Progenitor cell of endocrine pancreas (in vitro differentiated cells): ENCODE data around the gene UAP1. TPM values are rescaled to one million over a fixed set of nuclear protein-coding genes. Genes with fewer than 3 reads are reported as not detected.
A peak's percentile ranks its signal among the peaks of the same experiment; 100 is the strongest.

Experiments
- DNase-seq: peaks from one replicate; pipeline ENCODE4 v3.0.0; 2021; ENCODE audit warnings: low spot score; ENCODE audit not compliant: unreplicated experiment
- H3K27ac Mint-ChIP-seq: 2 replicates; pipeline ENCODE4 v1.8.0; 2021; ENCODE audit warnings: mild to moderate bottlenecking, moderate library complexity, mixed read lengths
- H3K27me3 Mint-ChIP-seq: 2 replicates; pipeline ENCODE4 v1.8.0; 2021; ENCODE audit warnings: mixed read lengths
- H3K36me3 Mint-ChIP-seq: 2 replicates; pipeline ENCODE4 v1.8.0; 2022; ENCODE audit warnings: mixed read lengths; ENCODE audit not compliant: insufficient read depth
- H3K4me1 Mint-ChIP-seq: 2 replicates; pipeline ENCODE4 v1.8.0; 2021; ENCODE audit warnings: low read depth, mixed read lengths
- H3K4me3 Mint-ChIP-seq: 2 replicates; pipeline ENCODE4 v1.8.0; 2021; ENCODE audit warnings: low read depth, mild to moderate bottlenecking, moderate library complexity, mixed read lengths
- H3K9me3 Mint-ChIP-seq: 2 replicates; pipeline ENCODE4 v1.8.0; 2021; ENCODE audit warnings: low read depth, mixed read lengths
- total RNA-seq: library from RNA; stranded (reverse); gene quantifications from 2 replicates; pipeline ENCODE4 v1.2.1, GENCODE V29; 2021
- TF ChIP-seq, protein P1 (sequence below): fragments of 200-600 bp; sonication (generic); IDR thresholded peaks from one replicate; pipeline ENCODE4 v1.5.0; 2021; ENCODE audit warnings: antibody characterized with exemption, mild to moderate bottlenecking; ENCODE audit not compliant: unreplicated experiment

UAP1 gene
- total RNA-seq, 1 donor from 2014 or later: 30.8 TPM

DNA sequence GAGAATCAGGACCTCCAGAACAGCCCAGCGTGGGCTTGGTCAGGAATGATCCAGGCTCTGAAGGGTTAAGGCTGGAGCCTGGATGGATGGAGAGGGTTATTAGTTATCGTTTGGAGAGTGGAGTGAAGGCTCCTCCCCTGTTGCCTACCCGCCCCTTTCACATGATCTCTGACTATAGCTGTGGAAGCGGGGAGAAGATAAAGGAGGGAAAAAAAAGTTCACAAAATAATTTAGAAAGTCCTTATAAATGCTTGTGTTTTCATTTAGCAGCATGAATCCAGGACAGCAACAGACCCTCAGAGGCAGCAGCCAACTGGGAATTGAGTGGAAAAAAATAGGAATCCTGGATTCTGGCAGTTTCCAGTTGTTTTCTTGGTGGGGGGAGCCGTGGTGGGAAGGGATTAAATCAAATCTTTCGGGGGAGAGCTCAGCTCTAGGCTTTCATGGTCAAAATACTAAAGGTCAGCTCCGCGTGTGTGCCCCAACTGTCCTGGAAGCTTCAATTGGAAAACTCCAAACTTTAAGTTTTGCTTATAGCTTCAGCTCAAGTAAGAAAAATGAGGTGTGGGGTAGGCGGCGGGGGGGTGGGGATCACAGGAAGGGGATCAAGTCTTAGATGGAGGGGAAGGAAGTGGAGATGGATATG, 70.1 kb downstream of the UAP1 start:
- TF ChIP-seq, protein P1, sequence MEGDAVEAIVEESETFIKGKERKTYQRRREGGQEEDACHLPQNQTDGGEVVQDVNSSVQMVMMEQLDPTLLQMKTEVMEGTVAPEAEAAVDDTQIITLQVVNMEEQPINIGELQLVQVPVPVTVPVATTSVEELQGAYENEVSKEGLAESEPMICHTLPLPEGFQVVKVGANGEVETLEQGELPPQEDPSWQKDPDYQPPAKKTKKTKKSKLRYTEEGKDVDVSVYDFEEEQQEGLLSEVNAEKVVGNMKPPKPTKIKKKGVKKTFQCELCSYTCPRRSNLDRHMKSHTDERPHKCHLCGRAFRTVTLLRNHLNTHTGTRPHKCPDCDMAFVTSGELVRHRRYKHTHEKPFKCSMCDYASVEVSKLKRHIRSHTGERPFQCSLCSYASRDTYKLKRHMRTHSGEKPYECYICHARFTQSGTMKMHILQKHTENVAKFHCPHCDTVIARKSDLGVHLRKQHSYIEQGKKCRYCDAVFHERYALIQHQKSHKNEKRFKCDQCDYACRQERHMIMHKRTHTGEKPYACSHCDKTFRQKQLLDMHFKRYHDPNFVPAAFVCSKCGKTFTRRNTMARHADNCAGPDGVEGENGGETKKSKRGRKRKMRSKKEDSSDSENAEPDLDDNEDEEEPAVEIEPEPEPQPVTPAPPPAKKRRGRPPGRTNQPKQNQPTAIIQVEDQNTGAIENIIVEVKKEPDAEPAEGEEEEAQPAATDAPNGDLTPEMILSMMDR: no peak
- H3K4me3 Mint-ChIP-seq: peak overlapping the region; percentile 9
- no peaks in the 10 kb centered on the region for H3K27me3 Mint-ChIP-seq
- DNase-seq: no peak
- no peaks in the 10 kb centered on the region for H3K9me3 Mint-ChIP-seq
- H3K27ac Mint-ChIP-seq: peak overlapping the region; percentile 60
- H3K36me3 Mint-ChIP-seq: no peaks in the 10 kb centered on the region
- peaks cover 20% of the 10 kb centered on the region for H3K4me1 Mint-ChIP-seq

DNA sequence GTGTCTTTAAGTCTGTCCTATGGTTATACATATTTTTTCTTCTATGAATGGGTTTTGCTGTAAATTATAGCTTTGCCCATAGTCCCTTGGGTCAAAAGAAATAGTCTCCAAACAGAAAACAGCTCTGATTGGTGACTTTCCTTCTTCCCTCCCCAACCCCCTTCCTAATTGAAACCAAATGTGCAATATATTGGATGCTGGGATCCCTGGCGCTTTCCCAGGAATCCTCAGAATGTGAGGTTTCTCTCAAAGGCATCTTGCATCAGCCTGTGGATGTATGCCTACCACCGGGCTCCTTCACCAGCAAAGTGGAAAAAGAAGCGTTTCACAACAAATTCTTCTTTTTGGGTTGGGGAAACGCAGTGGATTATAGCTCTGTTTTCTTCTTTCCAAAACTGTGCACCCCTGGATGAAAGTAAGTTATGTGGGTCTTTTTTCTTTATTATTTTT, 70.7 kb downstream of the UAP1 start, which contains the start of gene DDR2:
TSS of gene DDR2 (plus strand) at position 248 of the 450 bp plus-strand sequence. CDS start 86,600 bp downstream, outside the sequence.
- H3K4me1 Mint-ChIP-seq: peaks cover 20% of the 10 kb centered on the region
- no peaks in the 10 kb centered on the region for H3K9me3 Mint-ChIP-seq
- TF ChIP-seq, protein P1: no peak
- peak within 1 kb of the TSS; percentile 60 for H3K27ac Mint-ChIP-seq
- H3K27me3 Mint-ChIP-seq: no peaks in the 10 kb centered on the region
- DNase-seq: no peak
- no peaks in the 10 kb centered on the region for H3K36me3 Mint-ChIP-seq
- H3K4me3 Mint-ChIP-seq: peak within 1 kb of the TSS; percentile 9

DNA sequence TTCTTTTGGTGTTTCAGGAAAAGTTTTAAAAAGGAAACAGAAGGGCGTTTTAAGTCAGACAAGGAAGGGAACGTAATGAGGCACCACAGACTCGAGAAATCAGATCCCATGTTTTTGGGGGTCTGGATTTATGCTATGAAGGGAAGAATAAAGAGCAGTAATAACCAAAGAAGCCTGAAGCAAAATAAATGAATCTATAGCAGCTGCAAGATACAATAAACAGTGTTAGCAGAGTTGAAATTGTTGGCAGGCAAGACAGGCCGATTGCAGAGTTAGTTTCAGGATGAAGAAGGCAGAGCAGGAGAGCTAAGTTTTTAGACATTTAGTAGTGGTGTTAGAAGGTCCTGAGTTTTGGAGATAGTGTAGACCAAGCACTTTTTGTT, 71.2 kb downstream of the UAP1 start:
- DNase-seq: no peak
- H3K36me3 Mint-ChIP-seq: no peaks in the 10 kb centered on the region
- no peaks in the 10 kb centered on the region for H3K27me3 Mint-ChIP-seq
- H3K9me3 Mint-ChIP-seq: no peaks in the 10 kb centered on the region
- no peak overlapping the region for H3K27ac Mint-ChIP-seq
- H3K4me1 Mint-ChIP-seq: peaks cover 20% of the 10 kb centered on the region
- no peak overlapping the region for H3K4me3 Mint-ChIP-seq
- TF ChIP-seq, protein P1: no peak

DNA sequence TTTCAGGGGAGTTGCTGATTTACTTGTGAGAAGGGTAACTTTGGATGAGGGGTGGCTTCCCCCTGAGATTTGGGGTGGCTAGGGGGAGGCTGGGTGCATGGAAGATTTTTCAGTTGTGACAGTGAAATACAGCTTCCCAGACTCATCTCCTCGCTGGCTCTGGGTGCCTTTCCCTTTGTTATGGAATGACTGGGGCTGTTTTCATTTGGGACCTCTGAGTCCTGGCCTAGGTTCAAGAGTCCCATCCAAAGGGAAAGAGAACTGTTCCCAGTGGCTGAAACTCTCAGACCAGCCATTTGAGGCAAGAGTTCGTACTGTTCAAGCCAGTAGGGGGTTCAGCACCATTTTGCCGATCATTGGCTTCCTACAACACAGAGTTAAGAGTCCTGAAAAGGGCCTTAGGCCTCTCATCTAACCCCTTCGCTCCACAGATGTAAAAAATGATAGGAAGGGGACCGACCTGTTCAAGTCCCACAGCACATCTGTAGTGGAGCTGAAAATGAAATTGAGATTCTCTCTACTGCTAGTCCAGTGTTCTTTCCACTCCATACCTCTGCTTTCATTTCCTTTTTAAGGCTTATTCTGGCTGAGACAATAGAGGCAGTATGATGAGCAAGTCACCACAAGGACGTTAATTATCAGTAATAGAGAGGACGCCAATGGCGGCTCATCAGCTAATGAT, 71.7 kb downstream of the UAP1 start:
- H3K27ac Mint-ChIP-seq: no peak overlapping the region
- H3K4me1 Mint-ChIP-seq: peaks cover 20% of the 10 kb centered on the region
- no peaks in the 10 kb centered on the region for H3K9me3 Mint-ChIP-seq
- H3K27me3 Mint-ChIP-seq: no peaks in the 10 kb centered on the region
- DNase-seq: no peak
- H3K4me3 Mint-ChIP-seq: no peak overlapping the region
- TF ChIP-seq, protein P1: no peak
- no peaks in the 10 kb centered on the region for H3K36me3 Mint-ChIP-seq

DNA sequence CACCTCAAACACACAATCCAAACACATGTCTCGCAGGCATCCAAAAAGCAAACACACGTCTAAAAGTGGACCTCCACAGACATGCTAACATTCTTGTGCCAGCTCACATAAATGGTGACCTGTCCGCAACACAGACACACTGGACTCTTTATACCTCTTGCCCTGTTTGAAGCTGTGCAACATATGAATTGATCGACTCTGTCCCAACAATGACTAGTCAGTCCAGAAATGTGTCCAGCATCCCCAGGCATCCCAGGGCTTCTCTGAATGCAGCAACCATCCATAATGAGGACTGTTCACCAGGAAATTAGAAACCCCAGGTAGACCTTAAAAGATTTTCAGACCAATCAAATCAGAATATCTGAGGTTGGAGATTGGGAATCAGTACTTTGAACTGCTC, 73.9 kb downstream of the UAP1 start:
- no peak for DNase-seq
- Mint-ChIP-seq H3K4me3 (no peak overlapping the region), H3K27me3 (no peaks in the 10 kb centered on the region), H3K4me1 (peaks cover 20% of the 10 kb centered on the region), H3K9me3 (no peaks in the 10 kb centered on the region), H3K36me3 (no peaks in the 10 kb centered on the region), H3K27ac (no peak overlapping the region)
- TF ChIP-seq, protein P1: no peak
